Testis (tissue), 3 donors: ENCODE results near the gene IL17RD. TPM values are rescaled to one million over a fixed set of nuclear protein-coding genes. Genes with fewer than 3 reads are reported as not detected.

Experiments used
- DNase-seq: peaks from one replicate; pipeline ENCODE4 v3.0.0-alpha.2; 2019
- H3K27ac ChIP-seq, 2 donors: fragments of 200-600 bp; sonication (generic); one replicate each; pipeline ENCODE4 v1.5.1; 2019
- H3K27me3 ChIP-seq: fragments of 200-600 bp; sonication (generic); one replicate; pipeline ENCODE4 v1.5.1; 2019
- H3K36me3 ChIP-seq: fragments of 200-600 bp; sonication (generic); one replicate; pipeline ENCODE4 v1.5.1; 2017; ENCODE audit warnings: low read depth; ENCODE audit errors: missing control alignments
- H3K4me1 ChIP-seq: fragments of 200-600 bp; sonication (generic); one replicate; pipeline ENCODE4 v1.5.1; 2019
- H3K4me3 ChIP-seq, 2 donors: fragments of 200-600 bp; sonication (generic); one replicate each; pipeline ENCODE4 v1.5.1; 2017 to 2019
- H3K9me3 ChIP-seq: fragments of 200-600 bp; sonication (generic); one replicate; pipeline ENCODE4 v1.5.1; 2017
- CTCF ChIP-seq, 3 experiments: fragments of 450-650 bp in 2 of 3; fragments of 200-600 bp in 1 of 3; sonication (generic) in 1 of 3; IDR thresholded peaks; one replicate each; pipeline ENCODE4 v1.5.1; 2016 to 2019; ENCODE audit warnings: antibody characterized with exemption in 3 of 3, mild to moderate bottlenecking in 2 of 3, moderate library complexity in 1 of 3
- POLR2A ChIP-seq: fragments of 450-650 bp; IDR thresholded peaks from one replicate; pipeline ENCODE4 v1.6.1; 2017; ENCODE audit warnings: antibody characterized with exemption, mild to moderate bottlenecking, moderate library complexity
- WGBS, 2 donors: methylation state at CpG; one replicate each; pipeline ENCODE4 v1.1.5; 2018; 5-methylcytosine and 5-hydroxymethylcytosine counted together
- intact Hi-C: fragments of 100-400 bp; cut with DNase I; formaldehyde crosslinking; loops from one replicate; pipeline ENCODE4 v1.15.1; 2023; ENCODE audit warnings: low total_unique reads
- polyA plus RNA-seq: library from polyadenylated mRNA; stranded (reverse); fragments of 350-450 nt; fragmentation: Illumina TruSeq; extraction: RNeasy Lipid Tissue Mini Kit (QIAGEN cat#74804); gene quantifications from one replicate; pipeline ENCODE4 v1.2.3, GENCODE V29; 2014; ENCODE audit warnings: low read depth, low replicate concordance; ENCODE audit not compliant: insufficient read depth
- total RNA-seq, 2 donors: library from RNA; depleted of rRNA; stranded (reverse); fragments of >200 nt; gene quantifications; one replicate each; pipeline ENCODE4 v1.2.3, GENCODE V29; 2016

IL17RD gene
- total and polyA plus RNA-seq, 3 donors from 2014 or later: 25.0 to 29.9 (median 27.9) TPM

GRCh38 chr3:57110798-57111197, 54.4 kb downstream of the IL17RD start:
- no peak overlapping the region for H3K4me3 ChIP-seq
- no peaks in the 10 kb centered on the region for H3K4me1 ChIP-seq
- WGBS, 2 donors: 77 to 82% methylated on average over 14 of the region's 14 CpGs
- no peak overlapping the region for H3K27ac ChIP-seq
- no peak for TF ChIP-seq CTCF (IDR thresholded peaks at IDR 0.05)
- TF ChIP-seq POLR2A: no peak
- H3K27me3 ChIP-seq: no peaks in the 10 kb centered on the region
- H3K9me3 ChIP-seq: no peaks in the 10 kb centered on the region
- no peak for DNase-seq
- intact Hi-C loops: no loop called here
- no peaks in the 10 kb centered on the region for H3K36me3 ChIP-seq

GRCh38 chr3:57110214-57110613, 54.9 kb downstream of the IL17RD start:
- 89 to 90% methylated on average over 4 of the region's 4 CpGs for WGBS, 2 donors
- TF ChIP-seq POLR2A (no peak), CTCF (IDR thresholded peaks at IDR 0.05) (no peak)
- H3K27ac ChIP-seq: no peak overlapping the region

GRCh38 chr3:57109437-57110199, 55.5 kb downstream of the IL17RD start:
- Histone ChIP-seq H3K4me1 (no peaks in the 10 kb centered on the region), H3K27ac (no peak overlapping the region), H3K4me3 (no peak overlapping the region), H3K27me3 (no peaks in the 10 kb centered on the region), H3K9me3 (no peaks in the 10 kb centered on the region), H3K36me3 (no peaks in the 10 kb centered on the region)
- TF ChIP-seq CTCF (IDR thresholded peaks at IDR 0.05): no peak
- no peak for TF ChIP-seq POLR2A
- 87 to 92% methylated on average over 13 to 15 of the region's 15 CpGs for WGBS, 2 donors
- DNase-seq: no peak
- intact Hi-C loops: loop anchor here (10.0 kb wide), 1 partner anchor 55 kb away; the partner anchor contains the start of gene IL17RD

More at GRCh38 chr3:57110214-57110613, 54.9 kb downstream of the IL17RD start:
- DNase-seq: no peak
- no peaks in the 10 kb centered on the region for H3K4me1 ChIP-seq
- intact Hi-C loops: no loop called here
- no peak overlapping the region for H3K4me3 ChIP-seq
- H3K9me3 ChIP-seq: no peaks in the 10 kb centered on the region
- H3K27me3 ChIP-seq: no peaks in the 10 kb centered on the region
- no peaks in the 10 kb centered on the region for H3K36me3 ChIP-seq

GRCh38 chr3:57108684-57109083, 56.5 kb downstream of the IL17RD start:
- H3K4me1 ChIP-seq: no peaks in the 10 kb centered on the region
- no peak overlapping the region for H3K4me3 ChIP-seq
- intact Hi-C loops: loop anchor here (10.0 kb wide), 1 partner anchor 56 kb away; the partner anchor contains the start of gene IL17RD
- WGBS, 2 donors: 96 to 98% methylated on average over 8 of the region's 8 CpGs
- no peaks in the 10 kb centered on the region for H3K9me3 ChIP-seq
- DNase-seq: no peak
- TF ChIP-seq CTCF (IDR thresholded peaks at IDR 0.05): no peak
- no peak for TF ChIP-seq POLR2A
- H3K36me3 ChIP-seq: no peaks in the 10 kb centered on the region
- H3K27me3 ChIP-seq: no peaks in the 10 kb centered on the region
- no peak overlapping the region for H3K27ac ChIP-seq
